ENCODE measurements around the gene UBAC1. TPM values are rescaled to one million over a fixed set of nuclear protein-coding genes. Genes with fewer than 3 reads are reported as not detected.

UBAC1 gene
- total RNA-seq, 3 donors from 2014 or later, result 30.4 to 33.4 (median 31.4) TPM

GRCh38 chr9:135989157-135989556 is 28.0 kb upstream of the UBAC1 start:
- Mint-ChIP-seq H3K36me3 (ENCODE audit: insufficient read depth) (no peaks in the 10 kb centered on the region), H3K9me3 (no peaks in the 10 kb centered on the region), H3K4me1 (ENCODE audit: low read depth) (peaks cover 17% of the 10 kb centered on the region), H3K27me3 (ENCODE audit: low read depth) (no peaks in the 10 kb centered on the region), H3K4me3 (no peak overlapping the region)
- DNase-seq (no peak), ATAC-seq (no peak)

- Mint-ChIP-seq H3K9me3 (no peaks in the 10 kb centered on the region), H3K27me3 (ENCODE audit: low read depth) (no peaks in the 10 kb centered on the region), H3K36me3 (ENCODE audit: insufficient read depth) (no peaks in the 10 kb centered on the region), H3K4me3 (no peak overlapping the region), H3K4me1 (ENCODE audit: low read depth) (peaks cover 17% of the 10 kb centered on the region)
- DNase-seq, result no peak
- no peak for ATAC-seq
Measured at GRCh38 chr9:135988493-135988892, 27.3 kb upstream of the UBAC1 start.

GRCh38 chr9:135987838-135988404 is 26.7 kb upstream of the UBAC1 start:
- no peak for ATAC-seq
- Mint-ChIP-seq H3K4me3 (no peak overlapping the region), H3K27me3 (ENCODE audit: low read depth) (no peaks in the 10 kb centered on the region), H3K36me3 (ENCODE audit: insufficient read depth) (no peaks in the 10 kb centered on the region), H3K4me1 (ENCODE audit: low read depth) (peaks cover 17% of the 10 kb centered on the region), H3K9me3 (no peaks in the 10 kb centered on the region)
- DNase-seq, result no peak

GRCh38 chr9:135986605-135987004 is 25.4 kb upstream of the UBAC1 start:
- H3K27me3 Mint-ChIP-seq (ENCODE audit: low read depth), result no peaks in the 10 kb centered on the region
- H3K9me3 Mint-ChIP-seq, result no peaks in the 10 kb centered on the region
- peaks cover 10% of the 10 kb centered on the region for H3K4me1 Mint-ChIP-seq (ENCODE audit: low read depth)
- no peak overlapping the region for H3K4me3 Mint-ChIP-seq
- DNase-seq (no peak), ATAC-seq (no peak)
- H3K36me3 Mint-ChIP-seq (ENCODE audit: insufficient read depth), result no peaks in the 10 kb centered on the region

- no peaks in the 10 kb centered on the region for H3K27me3 Mint-ChIP-seq (ENCODE audit: low read depth)
- no peaks in the 10 kb centered on the region for H3K9me3 Mint-ChIP-seq
- no peak overlapping the region for H3K4me3 Mint-ChIP-seq
- DNase-seq (no peak), ATAC-seq (no peak)
- no peaks in the 10 kb centered on the region for H3K36me3 Mint-ChIP-seq (ENCODE audit: insufficient read depth)
- peaks cover 7% of the 10 kb centered on the region for H3K4me1 Mint-ChIP-seq (ENCODE audit: low read depth)
Measured at GRCh38 chr9:135985889-135986288, 24.7 kb upstream of the UBAC1 start.

- DNase-seq (no peak), ATAC-seq (no peak)
- Mint-ChIP-seq H3K9me3 (no peaks in the 10 kb centered on the region), H3K4me1 (ENCODE audit: low read depth) (peaks cover 7% of the 10 kb centered on the region), H3K36me3 (ENCODE audit: insufficient read depth) (no peaks in the 10 kb centered on the region), H3K4me3 (no peak overlapping the region), H3K27me3 (ENCODE audit: low read depth) (no peaks in the 10 kb centered on the region)
Measured at GRCh38 chr9:135985459-135985774, 24.2 kb upstream of the UBAC1 start.

GRCh38 chr9:135984072-135984710 is 23.0 kb upstream of the UBAC1 start:
- Mint-ChIP-seq H3K27me3 (ENCODE audit: low read depth) (no peaks in the 10 kb centered on the region), H3K4me3 (no peak overlapping the region), H3K36me3 (ENCODE audit: insufficient read depth) (no peaks in the 10 kb centered on the region), H3K4me1 (ENCODE audit: low read depth) (peaks cover 8% of the 10 kb centered on the region), H3K9me3 (no peaks in the 10 kb centered on the region)
- DNase-seq (no peak), ATAC-seq (no peak)

- Mint-ChIP-seq H3K4me1 (ENCODE audit: low read depth) (peaks cover 14% of the 10 kb centered on the region), H3K36me3 (ENCODE audit: insufficient read depth) (no peaks in the 10 kb centered on the region), H3K9me3 (no peaks in the 10 kb centered on the region), H3K27me3 (ENCODE audit: low read depth) (no peaks in the 10 kb centered on the region), H3K4me3 (no peak overlapping the region)
- no peak for ATAC-seq
- no peak for DNase-seq
Measured at GRCh38 chr9:135983208-135984071, 22.3 kb upstream of the UBAC1 start.

GRCh38 chr9:135982499-135983207 is 21.5 kb upstream of the UBAC1 start:
- Mint-ChIP-seq H3K36me3 (ENCODE audit: insufficient read depth) (no peaks in the 10 kb centered on the region), H3K4me3 (no peak overlapping the region), H3K27me3 (ENCODE audit: low read depth) (no peaks in the 10 kb centered on the region), H3K4me1 (ENCODE audit: low read depth) (peaks cover 14% of the 10 kb centered on the region), H3K9me3 (no peaks in the 10 kb centered on the region)
- DNase-seq, result no peak
- no peak for ATAC-seq

GRCh38 chr9:135980926-135981630 is 19.9 kb upstream of the UBAC1 start:
- peaks cover 16% of the 10 kb centered on the region for H3K4me1 Mint-ChIP-seq (ENCODE audit: low read depth)
- ATAC-seq, result no peak
- DNase-seq, result no peak
- H3K36me3 Mint-ChIP-seq (ENCODE audit: insufficient read depth), result no peaks in the 10 kb centered on the region
- no peaks in the 10 kb centered on the region for H3K27me3 Mint-ChIP-seq (ENCODE audit: low read depth)
- no peaks in the 10 kb centered on the region for H3K9me3 Mint-ChIP-seq
- no peak overlapping the region for H3K4me3 Mint-ChIP-seq

GRCh38 chr9:135979547-135980166 is 18.5 kb upstream of the UBAC1 start:
- no peak for DNase-seq
- Mint-ChIP-seq H3K4me1 (ENCODE audit: low read depth) (peaks cover 16% of the 10 kb centered on the region), H3K27me3 (ENCODE audit: low read depth) (no peaks in the 10 kb centered on the region), H3K36me3 (ENCODE audit: insufficient read depth) (no peaks in the 10 kb centered on the region), H3K9me3 (no peaks in the 10 kb centered on the region), H3K4me3 (no peak overlapping the region)
- ATAC-seq, result peak in 1 of 2 donors; percentile 12

GRCh38 chr9:135978642-135979546 is 17.7 kb upstream of the UBAC1 start:
- DNase-seq (peak; percentile 24), ATAC-seq (peak; percentile 74 to 78)
- Mint-ChIP-seq H3K27me3 (ENCODE audit: low read depth) (no peaks in the 10 kb centered on the region), H3K9me3 (no peaks in the 10 kb centered on the region), H3K36me3 (ENCODE audit: insufficient read depth) (no peaks in the 10 kb centered on the region), H3K4me1 (ENCODE audit: low read depth) (peaks cover 19% of the 10 kb centered on the region), H3K4me3 (peak overlapping the region; percentile 47)

GRCh38 chr9:135976944-135977343 is 15.8 kb upstream of the UBAC1 start:
- no peak for ATAC-seq
- H3K36me3 Mint-ChIP-seq (ENCODE audit: insufficient read depth), result no peaks in the 10 kb centered on the region
- H3K9me3 Mint-ChIP-seq, result no peaks in the 10 kb centered on the region
- no peaks in the 10 kb centered on the region for H3K27me3 Mint-ChIP-seq (ENCODE audit: low read depth)
- peaks cover 26% of the 10 kb centered on the region for H3K4me1 Mint-ChIP-seq (ENCODE audit: low read depth)
- no peak overlapping the region for H3K4me3 Mint-ChIP-seq
- no peak for DNase-seq
